ENCODE measurements around the gene PTPRO. TPM values are rescaled to one million over a fixed set of nuclear protein-coding genes. Genes with fewer than 3 reads are reported as not detected.

The PTPRO gene
- total RNA-seq, 1 donor from 2014 or later, result 5.8 TPM

- peak overlapping the region; percentile 31 for H2AFZ ChIP-seq (replicated peaks)
These were observed 210.2 kb downstream of the PTPRO start for GRCh38 chr12:15532364-15532977.

GRCh38 chr12:15534322-15534721 lies 212.0 kb downstream of the PTPRO start:
- no peaks in the 10 kb centered on the region for H3K79me2 ChIP-seq (ENCODE audit: low read depth)
- H3K4me3 ChIP-seq, result no peak overlapping the region
- H2AFZ ChIP-seq (replicated peaks), result no peak overlapping the region
- H3K27ac ChIP-seq, result no peak overlapping the region
- Mint-ChIP-seq H3K27ac (no peak overlapping the region), H3K36me3 (no peaks in the 10 kb centered on the region), H3K9me3 (no peaks in the 10 kb centered on the region), H3K4me1 (no peaks in the 10 kb centered on the region), H3K27me3 (ENCODE audit: insufficient read depth, low read depth) (peaks cover 2% of the 10 kb centered on the region), H3K4me3 (no peak overlapping the region)
- TF ChIP-seq EZH2phosphoT487 (IDR thresholded peaks at IDR 0.05) (no peak), EZH2 (IDR thresholded peaks at IDR 0.05) (no peak), CTCF (IDR thresholded peaks at IDR 0.05) (no peak)
- no peaks in the 10 kb centered on the region for H3K9me3 ChIP-seq (ENCODE audit: low read depth)
- no peaks in the 10 kb centered on the region for H3F3A ChIP-seq (ENCODE audit: low read depth)
- DNase-seq (ENCODE audit: low spot score), result no peak
- H4K20me1 ChIP-seq (ENCODE audit: low read depth), result no peaks in the 10 kb centered on the region
- no peak overlapping the region for H3K9ac ChIP-seq
- no peaks in the 10 kb centered on the region for H3K36me3 ChIP-seq
- no peak overlapping the region for H3K4me2 ChIP-seq
- H3K4me1 ChIP-seq, result no peaks in the 10 kb centered on the region
- no peaks in the 10 kb centered on the region for H3K27me3 ChIP-seq

More at GRCh38 chr12:15532364-15532977, 210.2 kb downstream of the PTPRO start:
- Histone ChIP-seq H3K79me2 (ENCODE audit: low read depth) (no peaks in the 10 kb centered on the region), H4K20me1 (ENCODE audit: low read depth) (no peaks in the 10 kb centered on the region), H3K36me3 (no peaks in the 10 kb centered on the region), H3K4me3 (no peak overlapping the region), H3K27ac (no peak overlapping the region), H3K4me2 (no peak overlapping the region), H3K27me3 (no peaks in the 10 kb centered on the region), H3K4me1 (no peaks in the 10 kb centered on the region), H3K9ac (no peak overlapping the region), H3K9me3 (ENCODE audit: low read depth) (no peaks in the 10 kb centered on the region), H3F3A (ENCODE audit: low read depth) (no peaks in the 10 kb centered on the region)
- H3K4me1 Mint-ChIP-seq, result no peaks in the 10 kb centered on the region
- no peak overlapping the region for H3K27ac Mint-ChIP-seq
- no peak overlapping the region for H3K4me3 Mint-ChIP-seq
- peak; percentile 72 for DNase-seq (ENCODE audit: low spot score)
- TF ChIP-seq EZH2 (IDR thresholded peaks at IDR 0.05), result no peak
- TF ChIP-seq CTCF (IDR thresholded peaks at IDR 0.05), result peak; percentile 74
- no peaks in the 10 kb centered on the region for H3K36me3 Mint-ChIP-seq
- no peaks in the 10 kb centered on the region for H3K27me3 Mint-ChIP-seq (ENCODE audit: insufficient read depth, low read depth)
- peaks cover 11% of the 10 kb centered on the region for H3K9me3 Mint-ChIP-seq

- Mint-ChIP-seq H3K4me1 (peaks cover under 1% of the 10 kb centered on the region), H3K4me3 (no peak overlapping the region), H3K36me3 (no peaks in the 10 kb centered on the region), H3K27ac (no peak overlapping the region), H3K9me3 (no peaks in the 10 kb centered on the region), H3K27me3 (ENCODE audit: insufficient read depth, low read depth) (peaks cover 2% of the 10 kb centered on the region)
- H3F3A ChIP-seq (ENCODE audit: low read depth), result no peaks in the 10 kb centered on the region
- no peak overlapping the region for H3K4me3 ChIP-seq
- DNase-seq (ENCODE audit: low spot score), result no peak
- H3K27ac ChIP-seq, result no peak overlapping the region
- TF ChIP-seq EZH2 (IDR thresholded peaks at IDR 0.05) (no peak), CTCF (IDR thresholded peaks at IDR 0.05) (no peak), EZH2phosphoT487 (IDR thresholded peaks at IDR 0.05) (no peak)
- H2AFZ ChIP-seq (replicated peaks), result peak overlapping the region; percentile 45
- no peaks in the 10 kb centered on the region for H3K4me1 ChIP-seq
- no peaks in the 10 kb centered on the region for H3K36me3 ChIP-seq
- no peaks in the 10 kb centered on the region for H4K20me1 ChIP-seq (ENCODE audit: low read depth)
- H3K9me3 ChIP-seq (ENCODE audit: low read depth), result no peaks in the 10 kb centered on the region
- no peaks in the 10 kb centered on the region for H3K79me2 ChIP-seq (ENCODE audit: low read depth)
- no peak overlapping the region for H3K9ac ChIP-seq
- H3K27me3 ChIP-seq, result no peaks in the 10 kb centered on the region
- no peak overlapping the region for H3K4me2 ChIP-seq
These were observed 212.6 kb downstream of the PTPRO start for GRCh38 chr12:15534874-15535273.
